NCI-H2029 treated with DMSO at 0.1 percent for 48 hours (cell line): ENCODE measurements around the gene TOM1.

Experiments used
- DNase-seq: peaks from one replicate; lab custom pipeline; 2025; lab: John Stamatoyannopoulos, UW

TOM1 gene

DNA sequence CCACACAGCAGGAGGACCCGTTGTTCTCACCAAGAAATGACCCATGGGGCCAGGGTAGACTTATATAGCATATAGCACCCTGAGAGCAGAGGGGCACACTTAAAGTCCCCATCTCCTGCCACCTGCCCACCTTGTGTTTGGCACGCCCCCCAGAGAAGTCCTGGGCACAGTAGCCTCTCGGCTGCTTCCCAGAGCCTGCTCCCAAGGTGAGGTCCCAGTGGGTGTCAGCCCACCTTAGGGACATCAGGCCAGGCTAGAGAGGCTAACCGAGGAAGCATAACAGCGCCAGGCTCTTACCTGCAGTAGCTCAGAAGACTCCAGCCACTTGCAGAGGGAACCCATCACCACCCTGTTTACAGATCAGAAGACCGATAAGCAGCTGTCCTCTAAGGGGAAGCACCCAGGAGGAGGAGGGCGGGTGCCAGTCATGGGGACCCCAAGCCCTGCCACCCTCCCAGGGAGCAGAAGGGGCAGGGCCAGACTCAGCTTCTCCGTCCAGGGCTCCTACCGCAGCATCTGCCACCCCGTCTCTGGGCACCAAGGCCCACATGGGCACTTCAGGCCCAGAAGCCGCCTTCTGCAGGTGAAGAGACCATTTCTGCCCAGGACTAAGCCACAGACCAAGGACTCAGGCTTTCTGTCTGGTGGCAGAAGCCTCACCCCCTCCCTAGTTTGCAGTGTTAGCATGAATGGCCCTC is 46.3 kb downstream of the TOM1 start:
- no peak for DNase-seq

DNA sequence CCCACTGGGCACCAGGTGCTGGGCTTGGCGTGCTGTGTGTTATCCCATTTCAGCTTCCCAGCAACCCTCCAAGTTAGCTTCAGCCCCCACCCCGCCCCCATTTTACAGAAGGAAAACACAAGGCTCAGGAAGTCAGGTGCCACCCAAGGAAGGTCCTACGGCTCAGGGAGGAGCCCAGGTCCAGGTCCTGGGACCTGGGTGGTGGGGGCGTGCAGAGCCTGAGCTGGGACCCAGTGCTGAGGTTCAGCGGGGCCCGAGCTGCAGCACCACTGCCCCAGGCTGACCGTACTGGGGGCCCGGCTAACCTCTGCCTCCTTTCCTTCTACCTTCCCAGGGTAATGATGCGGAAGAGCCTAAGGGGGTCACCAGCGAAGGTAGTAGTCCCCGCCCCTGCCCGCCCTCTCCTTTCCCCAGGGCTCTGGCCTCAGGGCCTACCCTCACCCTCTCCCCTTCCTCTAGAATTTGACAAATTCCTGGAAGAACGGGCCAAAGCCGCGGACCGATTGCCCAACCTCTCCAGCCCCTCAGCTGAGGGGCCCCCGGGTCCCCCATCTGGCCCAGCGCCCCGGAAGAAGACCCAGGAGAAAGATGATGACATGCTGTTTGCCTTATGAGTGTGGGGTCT is 47.0 kb downstream of the TOM1 start:
- no peak for DNase-seq

DNA sequence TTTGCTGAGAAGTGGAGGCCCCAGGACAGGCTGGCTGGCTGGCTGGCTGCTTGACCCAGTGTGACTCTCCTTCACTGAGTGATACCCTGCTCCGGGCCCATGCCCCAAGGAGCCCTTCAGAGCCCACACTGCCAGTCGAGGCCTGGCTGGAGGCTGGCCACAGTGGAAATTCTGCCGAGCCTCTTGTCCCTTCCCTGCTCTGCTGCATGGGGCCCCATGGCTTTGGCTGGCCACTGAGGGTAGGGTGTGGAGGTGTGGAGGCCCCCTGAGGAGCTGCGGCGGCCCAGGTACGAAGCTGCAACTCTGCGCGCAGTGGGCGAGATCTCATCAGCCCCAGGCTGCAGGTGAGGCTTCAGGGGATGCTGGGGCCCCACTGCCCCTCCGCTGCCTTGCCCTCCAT is 47.8 kb downstream of the TOM1 start:
- no peak for DNase-seq

GRCh38 chr22:35348026-35348590 is 48.4 kb downstream of the TOM1 start:
- DNase-seq = no peak

DNA sequence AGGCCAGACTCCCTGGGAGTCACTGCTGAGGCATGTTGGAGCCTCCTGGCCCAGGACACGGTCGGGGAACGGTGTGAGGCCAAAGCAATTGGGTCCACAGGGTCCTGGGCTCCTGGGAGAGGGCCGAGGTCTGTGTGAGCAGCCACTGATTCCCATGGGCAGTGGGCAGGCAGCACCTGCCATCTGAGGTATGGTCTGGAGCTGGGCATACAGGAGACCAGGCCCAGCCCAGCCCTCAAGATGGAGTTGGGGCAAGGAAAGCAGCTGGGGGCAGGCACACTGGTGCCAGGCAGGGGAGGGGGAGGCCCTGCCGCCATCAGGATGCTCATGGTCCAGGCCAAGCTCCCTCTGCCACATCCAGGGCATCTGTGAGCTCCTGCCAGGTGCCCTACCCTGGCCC is 49.0 kb downstream of the TOM1 start:
- no peak for DNase-seq

DNA sequence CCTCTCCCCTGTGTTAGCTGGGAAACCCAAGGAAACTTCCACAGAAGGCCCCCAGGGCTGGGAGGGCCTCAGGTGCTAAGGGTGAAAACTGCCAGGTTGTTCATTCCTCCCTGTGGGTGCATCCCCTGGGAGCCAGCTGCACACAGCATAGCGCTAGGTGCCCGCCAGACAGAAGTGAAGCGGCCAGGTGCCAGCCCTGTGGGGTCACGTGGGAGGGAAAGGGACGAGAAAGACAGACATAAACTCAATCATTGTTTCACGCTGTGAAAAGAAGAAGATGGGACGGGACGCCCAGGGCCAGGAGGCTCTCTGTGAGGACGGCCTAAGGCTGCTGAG is 49.6 kb downstream of the TOM1 start:
- peak; percentile 60 for DNase-seq

DNA sequence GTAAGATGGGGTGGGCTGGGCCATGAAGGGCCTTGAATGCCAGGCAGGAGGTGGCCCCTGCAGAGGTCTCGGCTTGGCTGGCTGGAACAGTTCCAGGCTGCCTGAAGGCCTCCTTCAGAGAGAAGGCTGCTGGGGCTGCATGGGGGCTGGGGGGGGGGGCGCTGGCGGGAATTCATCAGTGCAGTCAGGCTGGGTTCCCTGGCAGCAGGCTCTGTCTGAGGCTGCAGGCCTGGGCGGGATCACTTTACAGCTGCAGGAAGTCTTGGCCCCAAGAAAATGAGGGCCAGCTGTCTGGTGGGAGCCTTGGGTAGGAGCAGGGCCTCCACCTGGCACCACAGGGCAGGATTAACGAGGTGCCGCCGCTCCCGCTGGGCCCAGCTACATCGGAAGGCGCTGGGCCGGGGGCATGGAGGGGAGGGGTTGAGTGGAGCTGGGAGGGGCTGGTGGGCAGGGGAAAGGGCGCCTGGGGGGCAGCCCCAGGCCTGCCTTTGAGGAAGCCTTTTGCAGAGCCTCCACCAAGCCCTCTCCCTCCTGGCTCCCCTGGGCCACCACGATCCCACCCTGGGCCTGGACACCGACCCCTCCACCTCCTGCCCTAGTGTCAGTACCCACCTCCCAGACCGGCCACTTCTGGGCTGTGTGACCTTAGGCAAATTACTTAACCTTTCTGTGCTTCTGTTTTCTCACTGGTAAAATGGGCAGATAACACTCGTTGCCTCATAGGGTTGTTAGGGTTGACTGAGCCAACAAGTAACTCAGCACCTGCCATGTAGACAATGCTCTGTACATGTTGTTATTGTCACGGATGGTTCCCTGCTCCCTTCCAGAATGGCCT is 50.2 kb downstream of the TOM1 start:
- no peak for DNase-seq

DNA sequence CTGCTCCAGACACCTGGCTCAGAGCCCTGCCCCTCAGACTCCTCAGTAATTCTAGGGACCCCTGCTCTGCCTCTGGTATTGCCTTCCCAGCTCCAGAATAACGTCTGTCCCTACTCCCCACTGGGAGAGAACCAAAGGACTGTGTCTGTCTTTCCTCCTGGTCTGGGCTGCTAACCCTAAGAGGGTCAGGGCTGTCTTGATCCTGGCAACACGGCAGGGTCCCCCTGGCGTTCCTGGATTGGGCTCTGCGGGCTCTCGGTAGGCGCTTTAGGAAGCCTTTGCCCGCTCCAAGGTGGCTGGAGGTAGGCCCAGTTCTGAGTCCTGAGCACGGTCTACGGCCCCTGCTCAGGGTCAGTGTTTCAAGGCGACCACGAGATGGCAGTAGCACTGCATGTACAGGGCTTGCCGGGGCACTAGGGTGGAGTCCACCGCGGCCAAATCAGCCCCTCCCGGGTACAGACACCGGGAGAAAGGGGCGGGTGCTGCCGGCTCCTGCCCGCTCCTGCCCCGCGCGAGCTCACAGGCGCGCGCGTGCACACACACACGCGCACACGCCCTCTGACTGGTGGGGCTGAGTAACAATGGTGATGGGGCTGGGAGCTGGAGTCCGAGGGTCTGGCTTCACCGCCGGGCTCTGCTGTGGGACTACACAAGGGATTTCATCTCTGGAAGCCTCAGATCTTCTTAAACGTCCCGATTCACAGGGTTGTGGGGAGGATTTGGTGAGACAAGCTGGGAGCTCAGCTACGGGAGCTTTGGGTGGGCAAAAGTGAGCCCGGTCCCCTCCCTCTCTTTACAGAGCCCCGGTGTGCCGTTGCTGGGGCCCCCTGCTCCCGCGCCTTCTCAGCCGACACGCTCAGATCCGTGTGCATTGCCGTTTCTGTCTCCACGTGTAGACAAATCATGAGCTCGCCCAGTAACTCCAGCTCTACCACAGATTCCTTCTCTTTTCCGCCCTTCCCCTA is 51.1 kb downstream of the TOM1 start:
- peak; percentile 75 for DNase-seq

DNA sequence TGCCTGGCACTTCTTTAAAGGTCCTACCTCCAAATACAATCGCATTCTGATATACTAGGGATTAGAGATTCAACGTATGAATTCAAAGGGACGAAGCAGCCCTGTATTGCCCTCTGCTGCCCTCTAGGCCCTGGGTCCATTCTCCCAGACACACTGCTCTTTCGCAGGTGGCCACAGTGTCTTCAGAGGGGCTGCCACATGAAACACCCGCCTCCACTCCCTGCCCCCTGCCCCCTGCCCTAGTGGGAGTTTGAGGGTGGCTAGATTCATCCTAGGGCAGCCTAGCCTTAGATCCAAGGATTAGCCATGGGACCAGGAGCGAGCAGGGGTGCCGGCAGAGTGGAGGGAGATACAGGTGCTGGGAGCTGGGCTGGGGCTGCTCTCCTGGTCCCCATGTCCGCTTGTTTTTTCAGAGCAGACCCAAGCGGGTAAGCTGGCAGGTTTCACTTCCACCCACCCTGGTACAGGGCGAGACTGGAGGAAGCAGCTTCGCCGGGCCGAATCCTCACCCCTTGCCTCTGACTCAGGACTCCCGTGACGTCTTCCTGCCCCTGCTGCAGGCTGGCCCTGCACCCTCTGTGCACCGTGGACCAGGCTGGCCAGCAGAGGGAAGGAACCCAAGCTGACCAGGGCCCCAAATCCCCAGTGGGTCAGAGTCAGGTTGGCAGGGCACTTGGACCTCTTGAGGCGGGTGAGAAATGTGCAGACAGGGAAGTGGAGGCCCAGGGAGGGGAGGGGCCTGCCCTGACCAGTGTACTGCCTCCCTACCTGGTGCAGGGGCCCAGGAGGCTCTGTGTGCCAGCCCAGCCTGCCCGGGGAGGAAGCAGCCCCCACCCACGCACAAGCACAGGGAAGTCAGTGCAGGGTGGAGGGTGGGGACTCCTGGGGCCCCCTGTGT is 52.8 kb downstream of the TOM1 start:
- DNase-seq = no peak

DNA sequence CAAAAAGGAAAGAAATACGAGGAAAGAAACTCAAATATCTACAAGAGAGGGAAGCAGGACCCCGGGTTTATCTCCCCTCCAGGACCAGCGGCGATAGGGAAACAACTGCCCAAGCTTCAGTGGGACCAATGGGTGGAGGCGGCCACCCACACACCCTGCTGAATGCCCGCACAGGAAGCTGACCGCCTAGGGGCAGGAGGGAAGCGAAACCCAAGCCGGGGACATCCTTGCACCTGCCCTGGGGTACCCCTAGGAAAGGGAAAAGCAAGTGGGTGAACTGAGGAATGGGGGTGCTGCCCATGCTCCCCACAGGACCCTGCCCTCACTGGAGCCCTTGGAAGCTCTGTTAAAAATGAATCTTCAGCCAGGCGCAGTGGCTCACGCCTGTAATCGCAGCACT is 53.6 kb downstream of the TOM1 start:
- DNase-seq = no peak

DNA sequence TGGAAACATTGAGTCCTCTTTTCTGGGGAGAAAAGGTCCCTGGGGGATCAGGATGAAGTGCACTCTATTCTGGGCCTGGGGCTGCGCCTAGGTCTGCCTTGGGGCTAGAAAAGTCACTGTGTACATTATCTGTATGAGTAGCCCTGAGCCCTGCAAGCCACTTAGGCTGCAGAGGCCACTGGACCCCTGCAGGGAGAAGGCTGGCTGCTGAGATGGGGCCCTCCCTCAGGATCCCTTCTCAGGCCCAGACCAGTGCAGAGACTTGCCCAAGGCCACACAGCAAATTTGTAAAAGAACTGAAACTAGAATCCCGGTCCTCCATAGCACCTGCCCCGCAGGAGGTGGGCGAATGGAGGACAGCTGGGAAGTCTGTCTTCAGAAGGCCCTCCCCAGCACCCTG is 54.4 kb downstream of the TOM1 start:
- no peak for DNase-seq

DNA sequence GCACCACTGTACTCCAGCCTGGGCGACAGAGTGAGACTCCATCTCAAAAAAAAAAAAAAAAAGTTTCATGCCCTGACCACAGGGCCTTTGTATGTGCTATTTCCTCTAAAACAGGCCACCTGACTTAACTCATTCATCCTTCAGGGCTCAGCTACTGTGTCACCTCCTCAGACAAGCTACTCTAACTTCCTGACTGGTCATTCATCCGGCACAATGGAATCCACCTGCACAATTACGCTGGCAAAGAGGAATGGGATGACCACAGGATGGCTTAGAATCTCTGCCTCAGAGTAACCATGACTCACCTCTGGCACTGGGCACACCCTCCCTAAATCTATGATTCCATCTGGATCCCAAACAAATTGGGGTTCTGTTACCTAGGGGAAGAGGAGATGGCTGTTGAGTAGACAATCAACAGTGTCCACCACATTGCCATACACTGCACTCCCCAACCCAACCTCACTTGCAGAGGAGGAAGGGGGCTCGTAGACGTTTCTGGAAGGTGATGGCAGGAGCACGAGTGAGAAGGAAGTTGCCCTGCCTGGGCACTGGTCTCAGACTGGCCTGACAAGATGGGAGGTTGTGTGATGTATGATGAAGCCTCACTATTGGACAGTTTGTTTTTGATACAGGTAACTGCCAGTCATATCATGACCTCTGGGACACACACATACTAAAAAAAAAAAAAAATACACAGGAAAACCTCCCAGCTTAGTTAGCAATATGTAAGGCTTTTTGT is 58.4 kb downstream of the TOM1 start:
- no peak for DNase-seq

GRCh38 chr22:35359380-35360065 is 59.8 kb downstream of the TOM1 start:
- no peak for DNase-seq

DNA sequence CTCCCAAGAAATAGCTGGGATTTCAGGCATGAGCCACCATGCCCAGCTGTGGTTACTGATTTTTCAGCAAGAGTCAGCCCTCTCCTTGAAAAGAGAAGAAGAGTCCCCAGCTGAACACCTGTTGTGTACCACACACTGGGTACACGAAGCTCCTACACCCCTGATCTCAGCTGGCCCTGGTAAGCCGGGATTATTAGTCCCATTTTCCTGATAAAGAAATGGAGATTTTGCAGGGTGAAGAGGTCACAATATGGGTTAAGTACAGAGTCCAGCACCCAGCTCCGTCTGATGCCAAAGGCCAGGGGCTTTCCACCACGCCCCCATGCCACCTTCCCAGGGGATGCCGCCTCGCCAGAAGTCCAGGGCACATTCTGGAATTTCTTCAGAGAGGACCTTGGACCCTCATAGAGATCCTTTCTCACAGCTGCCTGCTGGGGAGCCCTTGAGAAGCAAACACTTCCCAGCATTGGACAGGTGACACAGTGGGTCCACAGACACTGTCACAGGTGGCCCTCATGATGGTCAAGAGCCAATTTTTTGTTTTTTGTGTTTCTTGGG is 61.4 kb downstream of the TOM1 start:
- no peak for DNase-seq

DNA sequence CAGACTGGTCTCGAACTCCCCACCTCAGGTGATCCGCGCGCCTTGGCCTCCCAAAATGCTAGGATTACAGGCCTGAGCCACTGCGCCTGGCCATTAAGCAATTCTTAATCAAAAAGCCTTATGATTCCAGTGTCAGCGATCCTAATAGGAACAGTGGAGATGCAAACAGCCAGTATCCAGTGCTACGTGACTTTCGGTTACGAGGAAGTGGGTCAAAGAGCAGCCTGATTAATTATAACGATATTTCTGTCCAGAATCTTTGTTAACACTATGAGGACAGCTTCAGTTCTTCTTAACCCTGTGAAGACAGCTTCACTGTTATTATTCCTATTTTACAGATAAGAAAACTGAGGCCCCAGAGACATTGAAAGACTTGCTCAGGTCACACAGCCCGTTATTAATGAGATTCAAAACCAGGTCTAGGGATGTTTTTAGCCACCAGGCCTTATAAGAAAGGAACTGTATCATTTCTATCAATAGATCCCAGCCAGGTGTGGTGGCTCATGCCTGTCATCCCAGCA is 63.9 kb downstream of the TOM1 start:
- DNase-seq = no peak

- DNase-seq = peak; percentile 76
Measured at GRCh38 chr22:35364230-35364629, 64.5 kb downstream of the TOM1 start.

- no peak for DNase-seq
Measured at GRCh38 chr22:35367331-35367886, 67.7 kb downstream of the TOM1 start.

DNA sequence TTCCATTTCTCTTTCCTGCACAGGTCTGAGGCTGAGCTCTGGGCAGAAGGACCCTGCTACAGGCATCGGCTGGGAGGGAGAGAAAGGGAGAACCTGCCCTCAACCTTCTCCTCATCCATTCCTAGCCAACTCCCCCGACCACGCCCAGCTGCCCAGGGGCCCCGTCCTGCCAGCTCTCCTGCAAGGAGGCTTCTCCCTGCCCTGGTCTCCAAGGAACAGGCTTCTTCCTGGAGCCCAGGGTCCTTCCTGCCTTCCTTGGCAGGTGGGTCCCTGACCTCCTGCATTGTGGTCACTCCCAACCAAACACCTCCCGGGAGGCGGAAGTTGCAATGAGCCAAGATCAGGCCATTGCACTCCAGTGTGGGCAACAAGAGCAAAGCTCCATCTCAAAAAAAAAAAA is 68.7 kb downstream of the TOM1 start:
- DNase-seq = no peak

DNA sequence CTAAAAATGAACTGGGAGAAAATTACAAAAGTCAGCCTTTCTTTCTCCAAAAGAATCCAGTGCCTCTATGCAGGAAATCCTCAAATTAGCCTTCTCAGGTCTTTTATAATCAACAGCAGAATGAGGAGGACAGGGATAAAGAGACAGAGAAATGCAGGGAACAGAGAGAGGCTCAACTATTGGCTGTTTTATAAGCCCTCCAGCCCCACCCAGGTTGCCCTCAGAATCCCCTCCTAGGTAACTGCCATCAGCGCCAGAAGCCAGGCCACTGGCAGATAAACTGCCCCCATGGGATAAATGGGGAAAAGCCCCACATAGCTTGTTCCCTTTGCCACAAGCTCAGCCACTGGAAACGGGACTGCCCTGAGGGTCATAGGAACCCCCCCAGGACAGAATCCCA is 70.3 kb downstream of the TOM1 start:
- DNase-seq = no peak
